PFSK-1 (cell line): ENCODE measurements around the gene CEP128.

Experiments used
- FOXP2 ChIP-seq: optimal IDR thresholded peaks from 2 replicates; pipeline ENCODE3; 2011; ENCODE audit warnings: borderline replicate concordance, control low read depth, inconsistent platforms; ENCODE audit not compliant: insufficient read depth; ENCODE audit errors: extremely low read length, extremely low read depth
- POLR2AphosphoS5 ChIP-seq: IDR thresholded peaks from 2 replicates; pipeline ENCODE4 v1.6.1; 2012; ENCODE audit warnings: low read depth, mild to moderate bottlenecking, control low read depth, low read length, moderate library complexity
- REST ChIP-seq, 2 experiments: IDR thresholded peaks; 2 replicates each; pipeline versions ENCODE4 v1.6.1 to v1.8.0; 2011 to 2012; ENCODE audit warnings: low read depth in 2 of 2, low read length in 2 of 2, control low read depth in 1 of 2, inconsistent platforms in 1 of 2, mild to moderate bottlenecking in 1 of 2, moderate library complexity in 1 of 2; ENCODE audit not compliant: insufficient read depth in 1 of 2
- SIN3A ChIP-seq: IDR thresholded peaks from 2 replicates; pipeline ENCODE4 v1.6.1; 2012; ENCODE audit warnings: mild to moderate bottlenecking, low read length, moderate library complexity, borderline replicate concordance; ENCODE audit not compliant: insufficient read depth
- TAF1 ChIP-seq: IDR thresholded peaks from 2 replicates; pipeline ENCODE4 v1.6.1; 2012; ENCODE audit warnings: low read length, control low read depth, borderline replicate concordance; ENCODE audit not compliant: insufficient read depth

CEP128 gene

DNA sequence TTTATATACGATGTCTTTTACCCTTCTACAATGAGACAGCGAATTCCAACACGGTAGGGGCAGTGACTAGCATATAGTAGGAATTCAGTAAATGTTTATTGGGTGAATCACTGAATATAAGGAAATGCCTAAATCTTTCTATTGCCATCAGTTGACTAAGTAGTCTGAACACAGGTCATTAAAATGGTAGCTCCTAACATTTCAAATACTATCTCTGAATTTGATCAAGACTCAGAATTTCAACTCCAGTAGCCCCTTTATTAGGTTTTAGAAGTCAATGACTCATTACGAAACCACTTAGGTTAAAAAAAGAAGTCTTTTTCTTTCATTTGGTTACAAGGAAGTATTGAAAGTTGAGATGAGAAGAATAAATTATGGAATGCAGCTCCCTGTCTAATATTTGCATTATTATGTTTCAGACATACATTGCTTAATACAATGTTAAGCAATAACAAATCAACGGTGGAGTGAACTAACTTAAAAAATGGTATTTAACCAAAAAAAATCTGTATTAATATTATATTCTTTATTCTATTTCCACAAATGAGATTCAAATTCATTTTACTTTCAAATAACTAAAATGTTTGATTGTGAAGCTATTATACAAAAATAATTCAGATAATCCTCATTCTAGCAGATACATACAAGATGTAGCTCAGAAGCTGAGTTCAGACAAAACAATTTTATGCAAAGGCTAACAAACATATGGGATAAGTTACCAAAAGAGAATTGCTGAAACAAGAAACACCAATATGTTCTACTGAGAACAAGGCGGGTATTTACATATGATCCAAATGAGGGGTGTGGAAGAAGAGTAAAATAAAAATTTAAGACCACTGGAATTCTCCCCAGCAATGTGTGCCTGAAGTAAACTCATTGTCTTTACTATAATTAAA lies 302.7 kb downstream of the CEP128 start:
- TF ChIP-seq TAF1 (no peak), SIN3A (no peak), POLR2AphosphoS5 (no peak), FOXP2 (no peak), REST (IDR thresholded peaks at IDR 0.05; ENCODE audit: insufficient read depth in 1 of 2, low read depth in 2 of 2, low read length in 2 of 2) (no peak)

- TF ChIP-seq FOXP2 (no peak), REST (IDR thresholded peaks at IDR 0.05; ENCODE audit: insufficient read depth in 1 of 2, low read depth in 2 of 2, low read length in 2 of 2) (no peak), POLR2AphosphoS5 (no peak), SIN3A (no peak)
These were observed 303.6 kb downstream of the CEP128 start for GRCh38 chr14:80637756-80638619.

DNA sequence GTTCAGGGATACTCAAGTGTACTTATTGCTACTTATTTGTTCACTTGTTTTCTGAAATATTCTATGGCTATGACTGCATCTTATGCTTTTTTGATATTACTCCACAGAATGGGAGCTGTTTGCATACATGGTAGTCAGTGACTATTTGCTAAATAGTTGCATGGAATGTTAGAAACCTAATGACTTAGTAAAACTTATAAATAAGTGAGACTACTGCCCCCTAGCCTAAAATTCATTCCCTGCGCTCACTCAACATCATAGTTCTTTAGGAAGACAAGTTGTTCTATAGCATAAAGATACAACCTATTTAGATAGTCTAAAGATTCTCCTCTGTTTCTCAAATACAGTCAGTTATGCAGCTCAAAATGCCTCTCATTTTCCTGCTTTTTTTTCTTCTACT lies 305.5 kb downstream of the CEP128 start:
- no peak for TF ChIP-seq REST (IDR thresholded peaks at IDR 0.05; ENCODE audit: insufficient read depth in 1 of 2, low read depth in 2 of 2, low read length in 2 of 2)
- TF ChIP-seq TAF1 = no peak
- TF ChIP-seq POLR2AphosphoS5 = no peak
- TF ChIP-seq SIN3A = no peak
- no peak for TF ChIP-seq FOXP2

DNA sequence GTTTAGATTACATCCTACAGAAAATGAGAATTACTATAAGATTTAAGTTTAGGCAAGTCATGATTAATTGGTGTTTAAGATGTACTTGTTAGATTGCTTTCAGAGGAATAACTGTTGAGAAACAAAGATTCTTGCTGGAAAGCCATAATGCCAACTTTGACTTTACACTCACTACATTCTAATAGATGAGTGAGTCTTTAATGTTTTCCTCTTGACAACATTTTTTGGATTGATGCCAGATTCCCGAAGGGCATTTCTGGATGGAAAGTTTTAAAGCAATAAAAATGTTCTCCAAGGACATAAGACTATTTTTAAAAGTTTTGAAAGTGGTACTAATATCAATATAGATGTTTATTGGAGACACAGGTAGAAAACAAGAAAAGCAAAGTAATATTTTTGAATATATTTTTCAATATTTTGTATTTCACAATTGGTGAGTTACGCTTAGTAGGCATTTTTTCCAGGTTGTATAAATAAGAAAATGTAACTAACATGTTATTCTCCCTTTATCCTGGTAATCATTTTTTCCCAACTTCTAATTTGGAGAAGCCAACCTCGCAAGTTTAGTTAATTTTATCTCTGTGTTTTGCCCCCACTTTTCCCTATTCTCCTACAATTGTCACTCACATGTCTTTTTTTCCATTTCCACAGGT lies 307.3 kb downstream of the CEP128 start:
- TF ChIP-seq FOXP2 = no peak
- TF ChIP-seq TAF1 = no peak
- no peak for TF ChIP-seq SIN3A
- no peak for TF ChIP-seq REST (IDR thresholded peaks at IDR 0.05; ENCODE audit: insufficient read depth in 1 of 2, low read depth in 2 of 2, low read length in 2 of 2)
- TF ChIP-seq POLR2AphosphoS5 = no peak
